ENCODE data around the gene CD2BP2. TPM values are rescaled to one million over a fixed set of nuclear protein-coding genes. Genes with fewer than 3 reads are reported as not detected.
"Not testable (repeated sequence)": the region's sequence is repeated elsewhere in the genome, so short reads cannot be mapped to it uniquely, and the experiment has no call there.

CD2BP2 gene
- polyA plus RNA-seq, 1 donor from 2014 or later, result 42.7 TPM

DNA sequence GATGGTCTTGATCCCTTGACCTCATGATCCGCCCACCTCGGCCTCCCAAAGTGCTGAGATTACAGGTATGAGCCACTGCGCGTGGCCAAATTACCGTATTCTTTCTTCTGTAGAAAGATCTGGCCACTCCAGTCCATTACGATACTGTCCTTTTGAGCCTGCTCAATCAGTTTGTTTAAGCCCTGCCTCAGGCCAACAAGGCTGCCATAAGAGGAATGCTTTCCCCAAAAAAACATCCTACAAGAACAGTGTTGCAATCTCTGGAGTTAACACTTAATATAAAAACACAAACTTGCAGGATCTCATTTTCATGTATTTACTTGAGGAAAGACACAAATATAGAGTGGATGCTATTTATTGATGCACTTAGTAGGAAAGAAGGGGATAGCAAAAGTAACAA, 30.9 kb downstream of the CD2BP2 start:
- not testable (repeated sequence) for H3K27me3 Mint-ChIP-seq, H3K9me3 Mint-ChIP-seq, H3K36me3 Mint-ChIP-seq
- Mint-ChIP-seq H3K4me3 (peak overlapping the region in 1 of 4 donors; percentile 28), H3K27ac (peak overlapping the region in 1 of 3 donors; percentile 16), H3K4me1 (peaks cover 15 to 18% (median 16%) of the 10 kb centered on the region in 3 donors)

GRCh38 chr16:30318647-30319046, 36.5 kb downstream of the CD2BP2 start:
- H3K36me3 Mint-ChIP-seq, H3K27me3 Mint-ChIP-seq, H3K4me3 Mint-ChIP-seq, H3K27ac Mint-ChIP-seq, H3K9me3 Mint-ChIP-seq: not testable (repeated sequence)
- peaks cover 5 to 11% (median 10%) of the 10 kb centered on the region in 3 donors for H3K4me1 Mint-ChIP-seq

DNA sequence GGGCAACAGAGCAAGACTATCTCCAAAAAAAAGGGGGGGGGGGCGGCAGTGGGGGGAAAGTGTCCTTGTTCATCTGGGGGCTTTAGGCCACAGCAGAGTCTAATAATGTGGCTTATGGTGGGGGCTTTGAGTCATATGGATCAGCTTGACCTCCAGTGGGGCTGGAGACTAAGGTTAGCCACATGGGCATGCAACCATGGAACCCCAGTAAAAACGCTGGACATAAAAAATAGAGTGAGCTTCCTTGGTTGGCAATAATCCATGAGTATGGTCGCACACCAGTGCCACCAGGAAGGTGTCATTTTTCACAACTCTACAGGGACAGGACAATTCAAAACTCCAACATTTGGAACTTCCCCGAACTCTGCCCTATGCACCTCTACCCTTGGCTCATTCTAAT, 44.2 kb downstream of the CD2BP2 start:
- H3K27ac Mint-ChIP-seq, H3K9me3 Mint-ChIP-seq, H3K36me3 Mint-ChIP-seq, H3K27me3 Mint-ChIP-seq, H3K4me3 Mint-ChIP-seq: not testable (repeated sequence)
- peaks cover 17 to 19% (median 18%) of the 10 kb centered on the region in 3 donors for H3K4me1 Mint-ChIP-seq

GRCh38 chr16:30309255-30309654, 45.9 kb downstream of the CD2BP2 start:
- Mint-ChIP-seq H3K4me3 (peak overlapping the region in 1 of 4 donors; percentile 26), H3K27ac (peak overlapping the region in 1 of 3 donors; percentile 90), H3K4me1 (peaks cover 11 to 15% (median 15%) of the 10 kb centered on the region in 3 donors)
- H3K27me3 Mint-ChIP-seq, H3K9me3 Mint-ChIP-seq, H3K36me3 Mint-ChIP-seq: not testable (repeated sequence)

Other genes with a start within 250 kb of the CD2BP2 start
- gene GDPD3, start 241.8 kb downstream of the CD2BP2 start, polyA plus RNA-seq, result not detected
- 8.6 TPM for gene MAPK3, start 232.1 kb downstream of the CD2BP2 start, polyA plus RNA-seq
- gene CORO1A, start 171.7 kb downstream of the CD2BP2 start, polyA plus RNA-seq, result 1,353 TPM
- 264 TPM for gene BOLA2B, start 161.6 kb downstream of the CD2BP2 start, polyA plus RNA-seq
- gene SLX1A, start 161.4 kb downstream of the CD2BP2 start, polyA plus RNA-seq, result 83.5 TPM
- 1.9 TPM for gene SULT1A3, start 156.1 kb downstream of the CD2BP2 start, polyA plus RNA-seq
- gene NPIPB13, start 106.8 kb downstream of the CD2BP2 start, polyA plus RNA-seq, result 1.3 TPM
- 11.3 TPM for gene TBC1D10B, start 15.2 kb upstream of the CD2BP2 start, polyA plus RNA-seq
- gene MYL11, start 19.5 kb upstream of the CD2BP2 start, polyA plus RNA-seq, result 1.7 TPM
- 161 TPM for gene SEPTIN1, start 27.3 kb upstream of the CD2BP2 start, polyA plus RNA-seq
- gene ZNF48, start 40.1 kb upstream of the CD2BP2 start, polyA plus RNA-seq, result 9.7 TPM
- gene ZNF771, start 52.3 kb upstream of the CD2BP2 start, polyA plus RNA-seq, result 4.8 TPM
- gene DCTPP1, start 74.7 kb upstream of the CD2BP2 start, polyA plus RNA-seq, result 137 TPM
- 64.0 TPM for gene SEPHS2, start 90.6 kb upstream of the CD2BP2 start, polyA plus RNA-seq
- gene ITGAL, start 117.4 kb upstream of the CD2BP2 start, polyA plus RNA-seq, result 51.9 TPM
- 12.7 TPM for gene ZNF768, start 171.3 kb upstream of the CD2BP2 start, polyA plus RNA-seq
- gene ZNF747, start 179.6 kb upstream of the CD2BP2 start, polyA plus RNA-seq, result 14.8 TPM
- 6.2 TPM for gene ZNF764, start 203.1 kb upstream of the CD2BP2 start, polyA plus RNA-seq
- gene ZNF688, start 216.4 kb upstream of the CD2BP2 start, polyA plus RNA-seq, result 40.7 TPM
- 2.9 TPM for gene ZNF785, start 230.4 kb upstream of the CD2BP2 start, polyA plus RNA-seq